PC-9 (cell line): ENCODE measurements around the gene BRINP3.

Experiments
- EZH2 ChIP-seq: fragments of 200-600 bp; sonication (generic); IDR thresholded peaks from 2 replicates; pipeline ENCODE4 v1.8.0; 2017; ENCODE audit warnings: antibody characterized with exemption, low read depth
- TF ChIP-seq, protein P1 (sequence below): fragments of 200-600 bp; sonication (generic); conservative IDR thresholded peaks from 2 replicates; pipeline ENCODE4 v1.6.1; 2017; ENCODE audit warnings: mixed run types, antibody characterized with exemption, mild to moderate bottlenecking, moderate library complexity

DNA sequence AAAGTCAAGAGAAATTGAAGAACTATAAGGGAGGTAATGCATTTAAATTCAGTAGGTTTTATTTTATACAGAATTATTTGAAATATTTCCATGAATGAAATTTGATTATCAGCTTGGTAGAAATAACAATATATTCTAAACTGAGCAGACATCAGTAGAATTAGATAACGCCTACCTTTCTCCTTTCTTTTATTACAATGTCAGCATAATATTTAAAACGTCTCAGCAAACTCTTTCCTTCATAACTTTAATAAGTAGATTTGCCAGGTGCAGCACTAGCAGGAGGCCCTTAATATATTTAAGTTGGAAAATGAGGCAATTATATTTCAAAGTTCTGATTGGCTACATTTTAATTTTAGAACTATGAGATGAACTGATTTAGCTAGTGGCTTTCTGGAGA, 298.8 kb downstream of the BRINP3 start:
- TF ChIP-seq, protein P1, sequence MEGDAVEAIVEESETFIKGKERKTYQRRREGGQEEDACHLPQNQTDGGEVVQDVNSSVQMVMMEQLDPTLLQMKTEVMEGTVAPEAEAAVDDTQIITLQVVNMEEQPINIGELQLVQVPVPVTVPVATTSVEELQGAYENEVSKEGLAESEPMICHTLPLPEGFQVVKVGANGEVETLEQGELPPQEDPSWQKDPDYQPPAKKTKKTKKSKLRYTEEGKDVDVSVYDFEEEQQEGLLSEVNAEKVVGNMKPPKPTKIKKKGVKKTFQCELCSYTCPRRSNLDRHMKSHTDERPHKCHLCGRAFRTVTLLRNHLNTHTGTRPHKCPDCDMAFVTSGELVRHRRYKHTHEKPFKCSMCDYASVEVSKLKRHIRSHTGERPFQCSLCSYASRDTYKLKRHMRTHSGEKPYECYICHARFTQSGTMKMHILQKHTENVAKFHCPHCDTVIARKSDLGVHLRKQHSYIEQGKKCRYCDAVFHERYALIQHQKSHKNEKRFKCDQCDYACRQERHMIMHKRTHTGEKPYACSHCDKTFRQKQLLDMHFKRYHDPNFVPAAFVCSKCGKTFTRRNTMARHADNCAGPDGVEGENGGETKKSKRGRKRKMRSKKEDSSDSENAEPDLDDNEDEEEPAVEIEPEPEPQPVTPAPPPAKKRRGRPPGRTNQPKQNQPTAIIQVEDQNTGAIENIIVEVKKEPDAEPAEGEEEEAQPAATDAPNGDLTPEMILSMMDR, result no peak
- TF ChIP-seq EZH2, result no peak
